Right lobe of liver (tissue), 4 donors: ENCODE measurements around the gene GDPD4.

Source experiments
- POLR2A ChIP-seq: fragments of 450-650 bp; IDR thresholded peaks from one replicate; pipeline ENCODE4 v1.6.1; 2017; ENCODE audit warnings: antibody characterized with exemption, mild to moderate bottlenecking
- TF ChIP-seq, protein P1 (sequence below), 4 donors: fragments of 200-600 bp in 3 of 4; fragments of 450-650 bp in 1 of 4; IDR thresholded peaks; one replicate each; pipeline versions ENCODE4 v1.5.1 to v1.8.0; 2016 to 2022; ENCODE audit warnings: antibody characterized with exemption in 4 of 4, mild to moderate bottlenecking in 2 of 4
- donor health status: DM: no; HTN: no; CAD: no.
- donor health status: DM: no; HTN: no; CAD: no.
- donor health status: DM: no; HTN: yes; CAD: no.

DNA sequence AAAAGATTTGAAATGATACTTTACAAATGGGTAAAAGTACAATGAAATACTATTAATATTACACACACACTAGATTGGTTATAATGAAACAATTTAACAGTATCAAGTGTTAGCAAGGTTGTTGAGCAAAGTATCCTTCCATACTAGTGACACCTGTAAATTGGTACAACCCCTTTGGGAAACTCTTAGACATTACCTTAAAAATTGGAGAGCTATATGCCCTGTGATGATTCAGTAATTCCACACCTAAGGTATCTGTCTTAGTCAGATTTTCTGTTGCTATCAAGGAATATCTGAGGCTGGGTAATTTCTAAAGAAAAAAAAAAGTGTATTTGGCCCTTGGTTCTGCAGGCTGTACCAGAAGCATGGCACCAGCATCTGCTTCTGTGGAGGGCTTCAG, 7.4 kb upstream of the GDPD4 start:
- TF ChIP-seq, protein P1, sequence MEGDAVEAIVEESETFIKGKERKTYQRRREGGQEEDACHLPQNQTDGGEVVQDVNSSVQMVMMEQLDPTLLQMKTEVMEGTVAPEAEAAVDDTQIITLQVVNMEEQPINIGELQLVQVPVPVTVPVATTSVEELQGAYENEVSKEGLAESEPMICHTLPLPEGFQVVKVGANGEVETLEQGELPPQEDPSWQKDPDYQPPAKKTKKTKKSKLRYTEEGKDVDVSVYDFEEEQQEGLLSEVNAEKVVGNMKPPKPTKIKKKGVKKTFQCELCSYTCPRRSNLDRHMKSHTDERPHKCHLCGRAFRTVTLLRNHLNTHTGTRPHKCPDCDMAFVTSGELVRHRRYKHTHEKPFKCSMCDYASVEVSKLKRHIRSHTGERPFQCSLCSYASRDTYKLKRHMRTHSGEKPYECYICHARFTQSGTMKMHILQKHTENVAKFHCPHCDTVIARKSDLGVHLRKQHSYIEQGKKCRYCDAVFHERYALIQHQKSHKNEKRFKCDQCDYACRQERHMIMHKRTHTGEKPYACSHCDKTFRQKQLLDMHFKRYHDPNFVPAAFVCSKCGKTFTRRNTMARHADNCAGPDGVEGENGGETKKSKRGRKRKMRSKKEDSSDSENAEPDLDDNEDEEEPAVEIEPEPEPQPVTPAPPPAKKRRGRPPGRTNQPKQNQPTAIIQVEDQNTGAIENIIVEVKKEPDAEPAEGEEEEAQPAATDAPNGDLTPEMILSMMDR (IDR thresholded peaks at IDR 0.05): no peak
- no peak for TF ChIP-seq POLR2A
